ENCODE results near the gene FLRT3.

DNA sequence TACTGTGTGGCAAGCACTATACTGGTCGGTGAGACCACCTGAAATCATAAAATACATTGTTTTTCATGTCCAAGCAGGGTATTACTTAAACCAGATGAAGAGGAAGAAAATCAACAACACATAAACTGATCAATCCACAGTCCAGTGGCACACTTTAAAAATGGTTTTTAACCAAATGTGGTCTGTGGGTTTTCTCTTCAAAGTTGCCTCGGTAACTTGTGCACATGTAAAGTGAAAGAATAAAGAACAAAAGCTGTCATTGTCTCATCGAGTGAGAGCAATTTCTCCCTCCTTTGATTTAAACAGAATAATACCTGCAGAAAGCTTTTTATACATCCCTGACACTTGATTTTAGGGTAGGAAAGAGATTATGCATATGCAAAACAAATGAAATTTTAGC is 3.7 kb downstream of the FLRT3 start:
- no peak for TF ChIP-seq POLR2AphosphoS5 (IDR thresholded peaks at IDR 0.05; ENCODE audit: low read depth)
- no peak for TF ChIP-seq SPI1 (IDR thresholded peaks at IDR 0.05; ENCODE audit: borderline replicate concordance, low read depth)
- TF ChIP-seq, protein P1, sequence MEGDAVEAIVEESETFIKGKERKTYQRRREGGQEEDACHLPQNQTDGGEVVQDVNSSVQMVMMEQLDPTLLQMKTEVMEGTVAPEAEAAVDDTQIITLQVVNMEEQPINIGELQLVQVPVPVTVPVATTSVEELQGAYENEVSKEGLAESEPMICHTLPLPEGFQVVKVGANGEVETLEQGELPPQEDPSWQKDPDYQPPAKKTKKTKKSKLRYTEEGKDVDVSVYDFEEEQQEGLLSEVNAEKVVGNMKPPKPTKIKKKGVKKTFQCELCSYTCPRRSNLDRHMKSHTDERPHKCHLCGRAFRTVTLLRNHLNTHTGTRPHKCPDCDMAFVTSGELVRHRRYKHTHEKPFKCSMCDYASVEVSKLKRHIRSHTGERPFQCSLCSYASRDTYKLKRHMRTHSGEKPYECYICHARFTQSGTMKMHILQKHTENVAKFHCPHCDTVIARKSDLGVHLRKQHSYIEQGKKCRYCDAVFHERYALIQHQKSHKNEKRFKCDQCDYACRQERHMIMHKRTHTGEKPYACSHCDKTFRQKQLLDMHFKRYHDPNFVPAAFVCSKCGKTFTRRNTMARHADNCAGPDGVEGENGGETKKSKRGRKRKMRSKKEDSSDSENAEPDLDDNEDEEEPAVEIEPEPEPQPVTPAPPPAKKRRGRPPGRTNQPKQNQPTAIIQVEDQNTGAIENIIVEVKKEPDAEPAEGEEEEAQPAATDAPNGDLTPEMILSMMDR (IDR thresholded peaks at IDR 0.05; ENCODE audit: insufficient read depth, low read length), result no peak

Measured in HL-60 (cell line).